Measurements from ENCODE around the gene C11orf21.
"Not testable (repeated sequence)": the region's sequence is repeated elsewhere in the genome, so short reads cannot be mapped to it uniquely, and the experiment has no call there.

Gene C11orf21

DNA sequence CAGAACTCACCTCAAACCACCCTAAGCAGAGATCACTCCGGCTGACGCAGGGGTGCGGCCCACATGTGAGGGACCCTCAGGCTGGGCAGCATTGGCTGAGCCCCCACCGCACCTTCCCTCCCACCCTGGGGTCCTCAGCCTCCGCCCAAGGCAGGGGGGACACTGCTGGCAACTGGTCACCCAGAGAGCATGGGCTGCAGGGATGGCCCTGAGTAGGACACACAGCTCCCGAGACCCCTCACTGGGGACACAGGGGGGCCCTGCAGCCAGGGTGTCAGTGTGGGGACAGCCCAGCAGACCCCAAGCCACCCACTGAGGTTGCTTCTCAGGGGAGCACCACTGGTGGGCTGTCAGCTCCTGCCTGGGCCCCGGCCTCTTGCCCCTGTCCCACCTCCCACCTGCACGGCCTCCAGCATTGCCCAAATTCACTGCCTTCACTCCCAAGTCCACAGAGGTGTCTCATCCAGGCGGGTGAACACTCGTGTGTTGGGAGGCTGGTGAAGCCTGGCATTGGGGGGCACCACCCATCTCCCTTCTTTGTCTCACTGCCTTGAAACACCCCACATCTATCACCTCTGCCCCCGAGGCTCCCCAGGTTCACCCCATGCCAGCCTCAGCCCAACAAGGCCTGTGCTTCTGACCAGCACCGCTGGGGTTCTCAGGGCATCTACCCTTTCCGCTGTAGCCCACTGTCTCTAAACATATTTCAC is 4.7 kb downstream of the C11orf21 start:
- DNase-seq (ENCODE audit: low read depth, low spot score): peak; percentile 0

DNA sequence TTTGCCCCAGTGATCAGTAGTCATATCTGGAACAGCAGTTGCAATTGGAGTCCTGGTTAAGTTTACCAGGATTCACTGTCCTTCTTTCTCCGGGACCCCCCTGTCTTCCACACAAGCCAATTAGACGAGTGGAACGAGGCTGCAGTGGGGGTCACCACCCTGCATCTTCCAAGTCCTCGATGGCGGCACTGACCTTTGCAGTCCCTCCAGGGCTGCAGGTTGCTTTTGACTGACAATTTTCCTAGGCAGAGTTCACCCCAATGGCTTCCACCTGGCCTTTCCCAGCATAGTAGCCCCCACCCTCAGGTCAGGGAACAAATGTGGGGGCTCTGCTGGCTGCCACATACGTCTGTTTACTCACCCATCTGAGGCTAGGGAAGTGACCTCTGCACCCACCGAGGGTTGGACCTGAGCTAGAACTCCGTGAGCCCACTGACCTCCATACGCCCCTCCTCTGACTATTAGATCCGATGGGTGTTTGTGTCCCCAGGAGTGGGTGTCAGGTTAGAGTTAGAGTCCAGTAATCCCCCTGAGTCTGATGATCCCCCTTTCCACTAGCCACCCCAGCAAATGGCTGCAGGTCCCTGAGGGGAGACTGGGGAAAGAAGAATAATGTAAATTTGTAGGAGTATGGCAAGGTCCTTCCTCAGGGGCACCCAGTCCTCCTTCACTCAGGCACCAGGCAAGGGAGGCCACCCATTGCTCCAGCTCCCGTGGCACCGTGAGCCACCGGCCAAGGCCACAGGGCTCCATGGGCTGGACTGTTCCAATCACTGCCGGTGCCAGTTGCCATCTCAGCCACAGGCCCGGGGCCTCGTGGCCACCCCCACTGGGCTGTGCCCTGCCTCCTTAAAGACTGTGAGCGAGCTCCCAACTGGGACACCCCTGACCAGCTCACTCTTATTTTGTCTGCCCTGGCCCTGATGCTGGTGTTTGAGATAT is 5.5 kb downstream of the C11orf21 start:
- DNase-seq (ENCODE audit: low read depth, low spot score): no peak

DNA sequence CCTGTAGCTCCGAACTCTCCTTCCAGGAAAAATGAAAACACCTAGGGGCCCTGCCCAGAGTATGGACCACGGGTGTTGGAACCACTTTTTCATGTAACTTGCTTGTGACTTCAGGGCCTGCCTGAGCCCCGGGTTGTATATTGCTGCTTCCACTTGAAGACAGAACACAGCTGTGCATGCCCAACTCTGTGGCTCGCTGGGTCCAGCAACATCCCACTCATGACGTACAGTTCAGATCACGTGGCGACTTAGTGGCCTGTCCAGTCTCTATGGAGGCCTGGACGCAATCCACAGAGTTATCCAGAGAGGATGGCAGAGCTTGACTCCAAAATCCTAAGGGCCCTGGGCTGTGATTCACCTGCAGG is 6.8 kb downstream of the C11orf21 start:
- DNase-seq (ENCODE audit: low read depth, low spot score): no peak

- DNase-seq (ENCODE audit: low read depth, low spot score): peak; percentile 1
Observed at GRCh38 chr11:2293984-2294925, 7.5 kb downstream of the C11orf21 start.

- DNase-seq (ENCODE audit: low read depth, low spot score): peak; percentile 12
Observed at GRCh38 chr11:2293531-2293971, 8.2 kb downstream of the C11orf21 start.

- no peak for DNase-seq (ENCODE audit: low read depth, low spot score)
Observed at GRCh38 chr11:2290351-2290841, 11.3 kb downstream of the C11orf21 start.

- DNase-seq (ENCODE audit: low read depth, low spot score): no peak
Observed at GRCh38 chr11:2289859-2290258, 11.9 kb downstream of the C11orf21 start.

DNA sequence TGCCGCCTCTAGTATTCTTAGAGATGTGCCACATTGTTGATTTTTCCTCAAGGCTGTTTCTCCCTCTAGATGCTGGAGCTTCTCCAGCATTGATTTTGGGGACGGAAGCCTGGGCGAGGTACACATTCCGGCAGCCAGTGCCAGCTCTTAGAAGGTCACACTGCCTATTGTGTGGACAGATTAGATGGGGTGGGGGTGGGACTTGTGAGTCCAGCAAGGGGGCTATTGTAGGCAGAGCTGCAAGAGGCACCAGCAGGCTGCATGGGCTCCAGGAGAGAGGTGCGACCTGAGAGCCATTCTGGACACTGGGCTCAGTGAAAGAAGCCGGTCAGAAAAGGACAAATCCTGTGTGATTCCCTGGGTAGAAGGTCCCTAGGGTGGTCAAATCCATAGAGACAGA is 12.4 kb downstream of the C11orf21 start:
- no peak for DNase-seq (ENCODE audit: low read depth, low spot score)

DNA sequence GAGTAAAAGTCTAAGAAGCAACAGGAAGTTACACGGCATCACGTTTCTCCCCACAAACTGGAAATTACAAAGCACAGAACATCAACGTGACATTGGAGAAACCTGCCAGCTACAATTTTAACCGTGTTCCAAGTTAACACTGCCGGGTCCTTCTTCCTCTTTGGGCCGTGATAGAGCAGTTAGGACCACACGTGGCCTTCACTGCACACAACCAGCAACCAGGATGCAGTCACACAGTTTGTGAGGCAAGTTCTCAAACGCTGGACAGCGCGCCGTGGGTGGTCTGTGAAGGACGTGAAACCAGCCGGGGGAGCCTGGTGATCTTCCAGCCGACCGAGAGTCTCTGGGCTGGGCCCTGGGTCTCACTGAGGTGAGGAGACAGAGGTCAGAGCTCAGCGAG is 14.6 kb downstream of the C11orf21 start:
- no peak for DNase-seq (ENCODE audit: low read depth, low spot score)

DNA sequence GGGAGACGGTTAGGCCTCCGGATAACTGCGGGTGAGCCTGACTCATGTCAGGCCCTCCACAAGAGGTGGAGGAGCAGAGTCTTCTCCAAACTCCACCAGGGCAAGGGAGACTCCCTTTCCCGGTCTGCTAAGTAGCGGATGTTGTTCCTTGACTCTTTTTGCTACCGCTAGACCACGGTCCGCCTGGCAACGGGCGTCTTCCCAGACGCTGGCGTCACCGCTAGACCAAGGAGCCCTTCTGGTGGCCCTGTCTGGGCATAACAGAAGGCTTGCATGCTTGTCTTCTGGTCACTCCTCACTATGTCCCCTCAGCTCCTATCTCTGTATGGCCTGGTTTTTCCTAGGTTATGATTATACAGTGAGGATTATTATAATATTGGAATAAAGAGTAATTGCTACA is 15.4 kb downstream of the C11orf21 start:
- DNase-seq (ENCODE audit: low read depth, low spot score): not testable (repeated sequence)

- DNase-seq (ENCODE audit: low read depth, low spot score): no peak
Observed at GRCh38 chr11:2280208-2280607, 21.5 kb downstream of the C11orf21 start.

DNA sequence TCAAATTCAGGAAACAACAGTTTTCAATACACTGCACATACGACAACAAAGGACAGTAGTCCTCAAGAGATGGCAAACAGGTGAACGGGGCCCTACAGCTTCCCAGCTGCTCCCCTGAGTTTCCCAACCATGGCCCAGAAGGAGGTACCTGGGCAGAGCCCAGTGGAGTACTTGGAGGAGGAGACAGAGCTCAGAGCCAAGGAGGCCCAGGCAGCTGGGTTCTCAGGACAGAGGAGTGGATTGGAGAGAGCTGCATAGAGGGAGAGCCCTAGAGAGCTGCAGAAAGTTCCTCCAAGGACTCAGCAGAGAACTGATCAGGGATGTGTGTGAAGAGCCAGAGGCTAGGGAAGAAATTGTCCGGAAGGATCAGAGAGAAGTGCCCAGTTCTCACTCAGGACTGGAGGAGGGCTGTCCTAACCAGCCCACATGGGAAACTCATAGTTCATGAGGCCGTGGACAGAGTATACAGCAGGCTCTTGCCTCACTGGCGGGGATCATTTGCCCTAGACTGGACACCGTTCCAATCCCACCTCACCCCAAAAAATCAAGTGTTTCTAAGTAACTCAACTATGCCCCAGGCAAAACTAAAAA is 23.7 kb downstream of the C11orf21 start:
- peak; percentile 2 for DNase-seq (ENCODE audit: low read depth, low spot score)

- no peak for DNase-seq (ENCODE audit: low read depth, low spot score)
Observed at GRCh38 chr11:2277008-2277346, 24.7 kb downstream of the C11orf21 start.

GRCh38 chr11:2276280-2277007 is 25.3 kb downstream of the C11orf21 start:
- DNase-seq (ENCODE audit: low read depth, low spot score): no peak

GRCh38 chr11:2275334-2276279 is 26.1 kb downstream of the C11orf21 start:
- no peak for DNase-seq (ENCODE audit: low read depth, low spot score)

DNA sequence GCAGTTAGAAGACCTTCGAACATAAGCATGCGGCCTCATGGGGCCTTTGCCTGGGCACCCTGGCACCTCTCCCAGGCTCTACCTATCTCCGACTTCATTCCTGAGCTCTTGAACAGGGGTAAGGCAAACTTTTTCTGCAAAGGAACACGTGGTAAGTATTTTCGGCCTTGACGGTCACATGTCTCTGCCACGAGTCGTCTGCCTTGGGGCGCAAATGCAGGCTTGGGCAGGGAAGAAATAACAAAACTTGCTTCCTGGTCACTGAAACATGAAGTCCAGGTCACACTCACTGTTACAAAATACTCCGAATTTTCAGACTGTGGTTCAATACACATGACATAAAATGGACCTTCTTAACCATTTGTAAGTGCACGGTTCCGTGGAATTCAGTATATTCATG is 27.9 kb downstream of the C11orf21 start:
- no peak for DNase-seq (ENCODE audit: low read depth, low spot score)

GRCh38 chr11:2273311-2273710 is 28.4 kb downstream of the C11orf21 start:
- DNase-seq (ENCODE audit: low read depth, low spot score): no peak

DNA sequence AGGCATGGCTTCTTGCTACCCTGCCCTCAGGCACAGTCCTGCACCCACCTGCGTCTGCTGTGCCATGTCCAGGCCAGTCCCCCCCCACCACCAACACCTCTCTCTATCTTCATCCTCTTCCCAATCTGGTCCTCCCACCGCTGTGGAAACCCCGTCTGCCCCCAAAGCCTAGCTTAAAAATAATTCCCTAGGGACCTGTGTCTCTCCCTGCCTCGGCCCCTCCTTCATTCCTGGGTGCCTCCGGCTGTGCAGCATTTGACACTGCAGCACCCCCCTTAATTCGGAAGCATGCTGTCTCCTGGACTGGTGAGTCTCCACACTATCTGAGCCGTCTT is 28.8 kb downstream of the C11orf21 start:
- DNase-seq (ENCODE audit: low read depth, low spot score): no peak

- DNase-seq (ENCODE audit: low read depth, low spot score): no peak
Observed at GRCh38 chr11:2272228-2272945, 29.3 kb downstream of the C11orf21 start.
